PC-3 (cell line): ENCODE data around the gene TUBE1. TPM values are rescaled to one million over a fixed set of nuclear protein-coding genes. Genes with fewer than 3 reads are reported as not detected.
"Not testable (repeated sequence)": the region's sequence is repeated elsewhere in the genome, so short reads cannot be mapped to it uniquely, and the experiment has no call there.

Experiments used
- ATAC-seq: fragments of 200-7000 bp; cut with Tn5 transposase; 2 replicates; pipeline ENCODE4 v1.9.1; 2020; ENCODE audit warnings: mild to moderate bottlenecking, moderate library complexity
- BruUV-seq: library from RNA; stranded (reverse); fragments of 400-500 nt; replicated peaks from 2 replicates; lab custom pipeline; 2021; lab: Mats Ljungman, UMichigan
- CTCF ChIA-PET: fragments of 300-600 bp; sonication (Branson Sonifier 250); formaldehyde crosslinking; loops from one replicate; lab custom pipeline; 2022; ENCODE audit warnings: antibody characterized with exemption; lab: Charles Lee
- POLR2A ChIA-PET: fragments of 300-600 bp; sonication (Branson Sonifier 250); formaldehyde crosslinking; loops from one replicate; lab custom pipeline; 2022; ENCODE audit warnings: antibody characterized with exemption; ENCODE audit not compliant: unreplicated experiment; lab: Charles Lee
- DNase-seq: peaks from one replicate; pipeline ENCODE4 v3.0.0-alpha.2; 2015
- H2AFZ ChIP-seq: fragments of 300-600 bp; sonication (generic); 2 replicates; pipeline ENCODE4 v1.6.0; 2016; ENCODE audit warnings: antibody characterized with exemption, low read length
- H3F3A ChIP-seq: fragments of 300-600 bp; sonication (generic); one replicate; pipeline ENCODE4 v1.6.0; 2017; ENCODE audit warnings: antibody characterized with exemption, low read length, control low read depth, mild to moderate bottlenecking; ENCODE audit not compliant: unreplicated experiment
- H3K27ac ChIP-seq: fragments of 300-600 bp; sonication (generic); 2 replicates; pipeline ENCODE4 v1.5.1; 2016; ENCODE audit warnings: mild to moderate bottlenecking, low read length
- H3K27me3 ChIP-seq: fragments of 300-600 bp; sonication (generic); 2 replicates; pipeline ENCODE4 v1.6.1; 2016; ENCODE audit warnings: low read length, mixed read lengths
- H3K36me3 ChIP-seq: fragments of 300-600 bp; sonication (generic); 2 replicates; pipeline ENCODE4 v1.6.1; 2016; ENCODE audit warnings: low read depth, mixed run types, low read length, mixed read lengths
- H3K4me1 ChIP-seq: fragments of 300-600 bp; sonication (generic); 2 replicates; pipeline ENCODE4 v1.5.1; 2016; ENCODE audit warnings: low read length; ENCODE audit not compliant: insufficient read depth
- H3K4me2 ChIP-seq: fragments of 300-600 bp; sonication (generic); 2 replicates; pipeline ENCODE4 v1.6.0; 2016; ENCODE audit warnings: low read length
- H3K4me3 ChIP-seq: fragments of 300-600 bp; sonication (generic); 2 replicates; pipeline ENCODE4 v1.5.1; 2016; ENCODE audit warnings: mild to moderate bottlenecking, low read length, mixed read lengths
- H3K79me2 ChIP-seq: fragments of 300-600 bp; sonication (generic); 2 replicates; pipeline ENCODE4 v1.6.1; 2017; ENCODE audit warnings: low read length, mixed read lengths
- H3K9ac ChIP-seq: fragments of 300-600 bp; sonication (generic); 2 replicates; pipeline ENCODE4 v1.6.0; 2016; ENCODE audit warnings: mild to moderate bottlenecking, low read length
- H3K9me2 ChIP-seq: fragments of 300-600 bp; sonication (generic); replicated peaks from 2 replicates; pipeline ENCODE4 v1.6.1; 2016; ENCODE audit warnings: mixed run types, low read length, mixed read lengths
- H3K9me3 ChIP-seq: fragments of 300-600 bp; sonication (generic); 2 replicates; pipeline ENCODE4 v1.6.1; 2016; ENCODE audit warnings: low read length, mixed read lengths
- H4K20me1 ChIP-seq: fragments of 300-600 bp; sonication (generic); 2 replicates; pipeline ENCODE4 v1.6.1; 2016; ENCODE audit warnings: low read length, mixed read lengths
- CTCF ChIP-seq: fragments of 300-600 bp; sonication (generic); conservative IDR thresholded peaks from 2 replicates; pipeline ENCODE4 v1.5.1; 2017; ENCODE audit warnings: antibody characterized with exemption, low read depth, mild to moderate bottlenecking, low read length
- EZH2 ChIP-seq: fragments of 300-600 bp; sonication (generic); IDR thresholded peaks from one replicate; pipeline ENCODE4 v1.6.1; 2017; ENCODE audit warnings: antibody characterized with exemption, mild to moderate bottlenecking, low read length; ENCODE audit not compliant: unreplicated experiment
- EZH2phosphoT487 ChIP-seq: fragments of 300-600 bp; sonication (generic); IDR thresholded peaks from 2 replicates; pipeline ENCODE4 v1.6.1; 2018; ENCODE audit warnings: mild to moderate bottlenecking, antibody characterized with exemption, low read length, borderline replicate concordance
- intact Hi-C: fragments of 100-400 bp; cut with micrococcal nuclease; formaldehyde crosslinking; loops from 2 replicates; pipeline ENCODE4 v1.9.0; 2023
- total RNA-seq: library from RNA; depleted of rRNA; stranded (reverse); fragments of >200 nt; gene quantifications from 2 replicates; pipeline ENCODE4 v1.2.3, GENCODE V29; 2014

TUBE1 gene
- total RNA-seq, 1 experiment from 2014 or later = 9.5 TPM

- Histone ChIP-seq H3K9me3 (no peaks in the 10 kb centered on the region), H3K9ac (no peak overlapping the region), H3K27ac (no peak overlapping the region), H4K20me1 (no peaks in the 10 kb centered on the region), H3K4me3 (no peak overlapping the region), H3K4me1 (no peaks in the 10 kb centered on the region), H3K27me3 (no peaks in the 10 kb centered on the region), H3K9me2 (no peaks in the 10 kb centered on the region), H3K79me2 (no peaks in the 10 kb centered on the region), H2AFZ (no peak overlapping the region), H3F3A (no peaks in the 10 kb centered on the region), H3K36me3 (no peaks in the 10 kb centered on the region), H3K4me2 (no peak overlapping the region)
- DNase-seq (no peak), ATAC-seq (no peak)
- ChIA-PET POLR2A (no interaction called here), CTCF (no interaction called here)
- no TSS peak for BruUV-seq
- TF ChIP-seq EZH2phosphoT487 (no peak), EZH2 (no peak), CTCF (no peak)
- intact Hi-C loops = no loop called here
Measured at GRCh38 chr6:112109262-112109661, 22.0 kb upstream of the TUBE1 start.

GRCh38 chr6:112106562-112106961, 19.3 kb upstream of the TUBE1 start:
- Histone ChIP-seq H3K9me3 (no peaks in the 10 kb centered on the region), H3K4me1 (no peaks in the 10 kb centered on the region), H3K79me2 (no peaks in the 10 kb centered on the region), H3K36me3 (no peaks in the 10 kb centered on the region), H3K9ac (no peak overlapping the region), H3K4me3 (no peak overlapping the region), H3F3A (no peaks in the 10 kb centered on the region), H3K9me2 (no peaks in the 10 kb centered on the region), H3K4me2 (no peak overlapping the region), H4K20me1 (no peaks in the 10 kb centered on the region), H3K27ac (no peak overlapping the region), H3K27me3 (no peaks in the 10 kb centered on the region), H2AFZ (no peak overlapping the region)
- ATAC-seq = no peak
- intact Hi-C loops = no loop called here
- no peak for DNase-seq
- no TSS peak for BruUV-seq
- no peak for TF ChIP-seq CTCF
- TF ChIP-seq EZH2phosphoT487 = no peak
- no peak for TF ChIP-seq EZH2
- ChIA-PET POLR2A (no interaction called here), CTCF (no interaction called here)

- intact Hi-C loops, H3K36me3 ChIP-seq, H3K9ac ChIP-seq, H3F3A ChIP-seq, H3K4me1 ChIP-seq, H3K27me3 ChIP-seq, CTCF ChIA-PET, H3K9me3 ChIP-seq, H3K4me2 ChIP-seq, H3K4me3 ChIP-seq, ATAC-seq, POLR2A ChIA-PET, BruUV-seq, DNase-seq, H2AFZ ChIP-seq, H3K9me2 ChIP-seq, H4K20me1 ChIP-seq, H3K79me2 ChIP-seq, H3K27ac ChIP-seq: not testable (repeated sequence)
Measured at GRCh38 chr6:112106026-112106425, 18.7 kb upstream of the TUBE1 start.
